HG03175 (cell line): Measurements from ENCODE around the gene TMC3.

Experiments used
- ATAC-seq: cut with Tn5 transposase; IDR thresholded peaks from one replicate; pipeline ENCODE4 v1.9.1; 2021; ENCODE audit warnings: mild to moderate bottlenecking, moderate library complexity; ENCODE audit not compliant: unreplicated experiment

The TMC3 gene

GRCh38 chr15:81301385-81301784 lies 72.6 kb downstream of the TMC3 start:
- peak; percentile 21 for ATAC-seq

GRCh38 chr15:81299630-81300273 lies 74.3 kb downstream of the TMC3 start:
- no peak for ATAC-seq

- ATAC-seq: no peak
Observed at GRCh38 chr15:81299156-81299555, 74.9 kb downstream of the TMC3 start.

DNA sequence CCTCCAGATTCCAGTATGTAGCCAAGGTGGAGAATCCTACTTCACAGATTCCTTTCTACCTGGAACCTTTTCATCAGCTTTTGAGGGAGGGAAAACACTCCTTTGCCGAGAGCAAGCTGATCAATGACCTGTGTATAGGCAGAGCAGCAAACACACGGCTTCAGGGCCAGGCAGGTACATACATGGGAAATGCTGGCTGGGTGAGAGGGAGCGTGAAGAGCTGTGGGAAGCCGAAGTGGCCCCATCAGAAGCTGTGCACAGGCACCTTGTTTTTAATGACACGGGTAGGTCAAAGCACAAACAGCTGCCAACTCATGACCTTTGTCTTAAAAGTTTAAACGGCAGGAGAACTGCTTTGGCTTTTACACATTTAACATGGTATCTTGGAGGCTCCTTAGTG lies 75.4 kb downstream of the TMC3 start:
- no peak for ATAC-seq

- no peak for ATAC-seq
Observed at GRCh38 chr15:81297603-81298575, 76.1 kb downstream of the TMC3 start.

DNA sequence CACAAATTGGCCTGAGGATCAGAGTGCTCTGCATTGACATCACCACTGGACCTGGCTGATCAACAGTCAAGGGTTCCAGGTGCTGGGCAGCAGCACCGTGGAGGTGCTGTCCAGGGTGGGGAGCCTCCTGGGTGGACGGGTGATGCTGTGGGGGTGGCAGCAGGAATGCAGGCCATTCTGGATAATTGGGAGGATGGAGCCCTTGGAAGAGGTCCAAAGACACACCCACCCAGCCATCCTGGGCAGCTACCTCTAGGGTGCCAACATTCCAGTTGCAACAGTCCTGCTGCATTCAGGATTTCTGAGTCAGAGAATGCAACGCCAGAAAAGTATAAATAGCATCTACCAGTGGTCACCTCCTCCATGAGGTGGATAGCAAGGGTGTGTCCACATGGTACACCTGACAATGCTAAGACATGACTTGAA lies 76.9 kb downstream of the TMC3 start:
- ATAC-seq: no peak

DNA sequence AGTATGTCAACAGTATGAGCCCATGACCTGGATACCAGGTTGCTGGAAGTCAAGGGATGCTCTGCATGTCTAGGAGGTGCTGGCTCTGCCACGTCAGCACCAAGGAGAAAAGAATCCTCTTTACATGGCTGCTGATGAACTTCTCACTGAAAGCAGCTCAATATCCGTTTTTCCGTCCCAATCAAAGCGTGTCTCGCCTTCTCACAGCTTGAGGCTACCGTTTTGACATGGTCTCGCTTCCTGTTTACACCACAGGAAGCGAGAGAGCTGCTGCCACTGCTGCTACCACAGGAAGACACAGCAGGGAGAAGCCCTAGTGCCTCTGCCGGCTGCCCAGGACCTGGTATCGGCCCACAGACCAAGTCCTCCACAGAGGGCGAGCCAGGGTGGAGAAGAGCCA lies 77.3 kb downstream of the TMC3 start:
- ATAC-seq: peak; percentile 51

DNA sequence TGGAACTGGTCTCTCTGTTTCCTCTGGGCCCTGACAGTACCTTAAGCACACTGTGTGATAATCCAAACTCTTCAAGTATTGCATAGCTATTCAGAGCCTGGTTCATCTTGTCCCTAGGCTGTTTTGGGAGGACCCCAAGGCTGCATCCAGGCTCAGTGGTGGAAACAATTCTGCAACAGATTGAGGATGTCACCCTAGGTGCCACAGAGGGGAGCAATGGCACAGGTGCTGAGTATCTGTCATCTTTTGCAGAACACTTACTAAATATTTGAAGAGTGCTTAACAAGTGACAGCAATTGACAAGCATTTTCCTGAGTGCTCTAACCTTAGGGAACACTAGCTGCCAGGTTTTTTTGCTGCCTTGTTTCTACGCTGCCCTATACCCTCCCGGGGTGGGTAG lies 77.8 kb downstream of the TMC3 start:
- no peak for ATAC-seq

DNA sequence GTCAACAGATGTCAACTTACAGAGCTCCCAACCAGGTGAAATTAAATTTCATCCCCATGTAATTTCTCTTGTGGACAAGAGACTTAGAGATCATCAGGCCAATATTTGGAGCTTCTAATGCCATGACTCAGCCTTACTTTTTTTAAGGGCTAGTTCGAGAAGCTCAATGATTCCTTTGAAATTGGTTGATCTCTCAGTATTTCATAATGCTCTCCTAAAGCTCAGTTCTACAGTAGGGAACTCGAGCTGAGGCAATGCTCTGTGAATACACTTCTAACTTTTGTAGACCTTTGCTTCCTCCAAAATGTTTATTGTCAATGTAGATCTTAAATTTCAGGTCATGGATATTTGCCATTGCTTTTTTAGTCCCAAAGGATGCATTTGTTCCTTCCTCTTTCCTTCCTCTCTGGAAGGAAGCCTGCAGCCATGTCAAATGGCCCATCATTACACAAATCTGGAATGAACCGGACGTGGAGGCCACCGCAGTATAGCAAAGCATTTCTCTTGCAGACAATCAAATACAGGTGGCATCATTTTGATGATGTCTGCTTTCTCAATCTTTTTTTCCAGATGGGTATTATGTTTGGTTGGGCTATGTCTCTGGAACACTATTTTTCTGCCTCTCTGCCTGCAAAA lies 78.4 kb downstream of the TMC3 start:
- no peak for ATAC-seq

DNA sequence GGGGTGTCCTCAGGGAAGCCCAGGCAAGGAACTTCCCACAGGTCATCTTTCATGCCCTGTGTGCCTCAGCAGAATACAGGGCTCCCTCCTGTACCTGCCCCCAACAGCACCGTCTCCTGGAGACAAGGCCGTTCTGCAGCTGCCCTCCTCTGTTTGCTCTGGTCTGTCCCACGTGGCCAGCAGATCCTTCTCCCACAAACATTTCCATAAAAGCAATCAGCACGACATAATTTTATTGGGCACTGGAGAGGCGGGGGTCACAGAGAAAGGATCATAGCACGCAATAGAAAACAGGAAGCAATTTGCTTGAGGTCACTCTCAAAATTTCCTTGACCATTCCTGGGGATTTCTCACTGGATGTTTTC lies 79.5 kb downstream of the TMC3 start:
- no peak for ATAC-seq

- ATAC-seq: peak; percentile 65
Observed at GRCh38 chr15:81293728-81294515, 80.1 kb downstream of the TMC3 start.

DNA sequence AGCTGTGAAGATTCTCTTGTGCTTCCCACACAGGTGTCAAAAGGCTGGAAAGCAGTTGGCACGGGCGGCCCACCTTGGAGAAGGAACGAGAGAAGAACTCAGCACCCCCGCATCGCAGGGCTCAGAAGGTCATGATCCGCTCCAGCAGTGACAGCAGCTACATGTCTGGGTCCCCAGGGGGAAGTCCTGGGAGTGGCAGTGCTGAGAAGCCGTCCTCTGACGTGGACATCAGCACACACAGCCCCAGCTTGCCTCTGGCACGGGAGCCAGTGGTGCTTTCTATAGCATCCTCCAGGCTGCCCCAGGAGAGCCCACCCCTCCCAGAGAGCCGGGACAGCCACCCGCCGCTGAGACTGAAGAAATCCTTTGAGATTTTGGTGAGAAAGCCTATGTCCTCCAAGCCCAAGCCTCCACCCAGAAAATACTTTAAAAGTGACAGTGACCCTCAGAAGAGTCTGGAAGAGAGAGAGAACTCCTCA lies 81.5 kb downstream of the TMC3 start:
- ATAC-seq: peak; percentile 43

DNA sequence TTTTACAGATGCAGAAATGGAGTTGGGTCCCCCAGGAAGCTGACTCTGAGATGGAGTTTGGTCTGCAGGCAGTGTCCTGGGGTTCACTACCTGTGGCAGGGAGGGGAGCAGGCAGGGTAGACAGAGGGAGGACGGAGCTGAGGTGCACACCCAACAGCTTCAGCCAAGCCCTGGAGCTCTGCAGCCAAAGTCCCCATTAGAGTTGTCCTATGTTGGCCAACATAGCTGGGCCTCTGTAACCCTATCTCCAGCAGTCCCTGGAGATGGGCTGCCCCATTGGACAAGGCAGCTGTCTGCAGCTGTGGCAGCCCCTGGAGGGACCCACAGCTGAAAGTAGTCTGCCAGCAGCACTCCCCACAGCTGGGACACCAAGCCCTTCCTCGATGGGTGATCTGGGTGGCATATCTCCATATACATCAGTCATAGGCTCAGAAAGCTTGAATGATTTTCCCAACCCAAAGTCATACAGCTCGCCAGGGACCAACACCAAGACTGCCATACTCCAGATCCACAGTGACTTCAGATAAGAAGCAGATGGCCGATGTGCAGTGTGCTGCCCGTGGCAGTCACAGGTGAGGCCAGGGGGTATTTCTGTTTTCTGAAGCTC lies 82.0 kb downstream of the TMC3 start:
- no peak for ATAC-seq

- no peak for ATAC-seq
Observed at GRCh38 chr15:81289910-81290309, 84.1 kb downstream of the TMC3 start.

DNA sequence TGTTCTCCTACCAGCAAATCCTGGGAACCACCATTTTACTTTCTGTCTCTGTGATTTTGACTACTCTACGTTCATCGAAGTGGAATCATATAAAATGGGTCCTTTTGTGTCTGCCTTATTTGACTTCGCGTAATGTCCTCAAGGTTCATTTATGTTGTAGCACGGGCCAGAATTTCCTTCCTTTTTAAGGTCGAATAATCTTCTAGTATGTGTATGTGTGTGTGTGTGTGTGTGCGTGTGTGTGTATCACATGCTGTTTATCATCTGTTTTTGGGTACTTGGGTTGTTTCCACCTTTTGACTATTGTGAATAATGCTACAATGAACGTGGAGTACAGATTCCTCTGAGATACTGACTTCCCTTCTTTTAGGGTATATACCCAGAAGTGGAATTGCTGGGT lies 85.4 kb downstream of the TMC3 start:
- ATAC-seq: no peak

- ATAC-seq: no peak
Observed at GRCh38 chr15:81288040-81288439, 86.0 kb downstream of the TMC3 start.

DNA sequence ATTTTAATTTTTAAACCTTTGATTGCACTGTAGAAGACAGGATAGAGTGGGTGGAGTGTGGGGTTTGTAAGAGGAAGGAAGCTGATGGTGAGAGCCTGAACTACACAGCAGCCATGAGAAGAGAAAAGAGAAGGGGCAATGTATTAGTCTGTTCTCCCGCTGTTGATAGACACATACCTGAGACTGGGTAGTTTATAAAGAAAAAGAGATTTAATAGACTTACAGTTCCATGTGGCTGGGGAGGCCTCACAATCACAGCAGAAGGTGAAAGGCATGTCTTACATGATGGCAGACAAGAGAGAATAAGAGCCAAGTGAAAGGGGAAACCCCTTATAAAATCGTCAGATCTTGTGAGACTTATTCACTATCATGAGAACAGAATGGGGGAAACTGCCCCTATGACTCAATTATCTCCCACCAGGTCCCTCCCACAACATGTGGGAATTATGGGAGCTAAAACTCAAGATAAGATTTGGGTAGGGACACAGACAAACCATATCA lies 87.3 kb downstream of the TMC3 start:
- peak; percentile 57 for ATAC-seq

DNA sequence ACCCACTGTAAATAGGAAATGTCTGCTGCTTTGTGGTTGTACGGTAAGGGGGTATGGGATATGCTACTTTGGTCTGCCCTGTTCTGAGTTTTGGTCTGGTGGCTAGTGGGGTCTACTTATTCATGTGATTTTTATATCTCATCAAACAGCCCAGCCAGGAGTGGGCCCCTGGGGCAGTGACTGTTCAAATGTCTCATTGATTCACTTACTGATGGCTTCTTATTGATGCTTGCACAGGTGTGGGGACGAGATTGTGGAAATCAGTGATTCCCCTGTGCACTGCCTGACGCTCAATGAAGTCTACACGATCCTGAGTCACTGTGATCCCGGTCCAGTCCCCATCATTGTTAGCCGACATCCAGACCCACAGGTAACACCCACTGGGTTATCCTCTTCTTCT lies 88.6 kb downstream of the TMC3 start:
- no peak for ATAC-seq

GRCh38 chr15:81284256-81285031 lies 89.6 kb downstream of the TMC3 start:
- peak; percentile 51 for ATAC-seq
